NOMO-1 treated with dmso at 0.1 percent for 144 hours (cell line): ENCODE measurements around the gene YWHAQ.
A peak's percentile ranks its signal among the peaks of the same experiment; 100 is the strongest.
"Not testable (repeated sequence)": the region's sequence is repeated elsewhere in the genome, so short reads cannot be mapped to it uniquely, and the experiment has no call there.

Source experiments
- DNase-seq: peaks from one replicate; lab custom pipeline; 2025; ENCODE audit not compliant: unreplicated experiment; lab: John Stamatoyannopoulos, UW

Gene YWHAQ

GRCh38 chr2:9552219-9553178 lies 78.3 kb downstream of the YWHAQ start:
- DNase-seq = peak; percentile 54

- DNase-seq = not testable (repeated sequence)
Observed at GRCh38 chr2:9550859-9551391, 79.9 kb downstream of the YWHAQ start.

GRCh38 chr2:9549420-9549819 lies 81.4 kb downstream of the YWHAQ start:
- DNase-seq = no peak

- no peak for DNase-seq
Observed at GRCh38 chr2:9548506-9548905, 82.3 kb downstream of the YWHAQ start.

- no peak for DNase-seq
Observed at GRCh38 chr2:9547262-9547991, 83.4 kb downstream of the YWHAQ start.

GRCh38 chr2:9545502-9545901 lies 85.3 kb downstream of the YWHAQ start:
- DNase-seq = no peak

- DNase-seq = no peak
Observed at GRCh38 chr2:9543557-9543956, 87.2 kb downstream of the YWHAQ start.

- DNase-seq = no peak
Observed at GRCh38 chr2:9539531-9539930, 91.3 kb downstream of the YWHAQ start.

- DNase-seq = peak; percentile 69
Observed at GRCh38 chr2:9538000-9538507, 92.7 kb downstream of the YWHAQ start.

GRCh38 chr2:9536504-9536903 lies 94.3 kb downstream of the YWHAQ start:
- no peak for DNase-seq

GRCh38 chr2:9535177-9535576 lies 95.6 kb downstream of the YWHAQ start:
- no peak for DNase-seq
